NCI-H345 treated with DMSO at 0.1 percent for 48 hours (cell line): ENCODE data around the gene RAD51B.

Experiments
- DNase-seq: peaks from one replicate; lab custom pipeline; 2025; ENCODE audit not compliant: unreplicated experiment; lab: John Stamatoyannopoulos, UW

RAD51B gene

GRCh38 chr14:68634874-68635595 is 815.5 kb downstream of the RAD51B start:
- no peak for DNase-seq

- no peak for DNase-seq
Measured at GRCh38 chr14:68636597-68636996, 817.0 kb downstream of the RAD51B start.

- no peak for DNase-seq
Measured at GRCh38 chr14:68637106-68638021, 817.8 kb downstream of the RAD51B start.

GRCh38 chr14:68638141-68638999 is 818.8 kb downstream of the RAD51B start:
- DNase-seq: no peak

GRCh38 chr14:68639000-68639757 is 819.6 kb downstream of the RAD51B start:
- no peak for DNase-seq

GRCh38 chr14:68639758-68640574 is 820.4 kb downstream of the RAD51B start:
- DNase-seq: no peak

GRCh38 chr14:68643673-68644072 is 824.1 kb downstream of the RAD51B start:
- DNase-seq: no peak

- DNase-seq: no peak
Measured at GRCh38 chr14:68644101-68644500, 824.5 kb downstream of the RAD51B start.

GRCh38 chr14:68645371-68645770 is 825.8 kb downstream of the RAD51B start:
- DNase-seq: no peak

- no peak for DNase-seq
Measured at GRCh38 chr14:68649476-68650189, 830.1 kb downstream of the RAD51B start.

- no peak for DNase-seq
Measured at GRCh38 chr14:68650404-68650994, 830.9 kb downstream of the RAD51B start.

GRCh38 chr14:68651075-68651474 is 831.5 kb downstream of the RAD51B start:
- no peak for DNase-seq

GRCh38 chr14:68651652-68652432 is 832.3 kb downstream of the RAD51B start:
- DNase-seq: no peak

- no peak for DNase-seq
Measured at GRCh38 chr14:68652433-68652690, 832.8 kb downstream of the RAD51B start.

GRCh38 chr14:68653108-68653507 is 833.5 kb downstream of the RAD51B start:
- no peak for DNase-seq

- DNase-seq: no peak
Measured at GRCh38 chr14:68653804-68654203, 834.2 kb downstream of the RAD51B start.

- no peak for DNase-seq
Measured at GRCh38 chr14:68654471-68654941, 834.9 kb downstream of the RAD51B start.
